NCI-H526 (cell line): Measurements from ENCODE around the gene TNRC18.
A peak's percentile ranks its signal among the peaks of the same experiment; 100 is the strongest.
"Not testable (repeated sequence)": the region's sequence is repeated elsewhere in the genome, so short reads cannot be mapped to it uniquely, and the experiment has no call there.

Source experiments
- DNase-seq, 2 experiments: peaks; one replicate each; lab custom pipeline; 2025; lab: John Stamatoyannopoulos, UW

Gene TNRC18

DNA sequence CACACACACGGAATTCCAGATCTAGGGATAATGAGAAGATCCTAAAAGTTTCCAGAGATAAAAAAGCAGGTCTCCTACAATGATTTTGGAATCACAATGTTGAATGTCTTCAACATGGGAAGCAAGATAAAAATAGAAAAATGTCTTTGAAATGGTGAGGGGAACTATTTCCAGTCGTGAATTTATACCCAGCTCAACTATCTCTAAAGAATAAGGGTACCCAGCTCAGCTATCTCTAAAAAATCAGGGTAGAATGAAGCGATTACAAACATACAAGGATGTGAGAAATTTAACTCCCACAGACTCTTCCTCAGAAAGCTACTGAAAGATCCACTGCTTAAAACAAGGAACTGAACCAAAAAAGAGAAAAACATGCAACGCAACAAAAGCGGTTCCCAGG lies 105.0 kb downstream of the TNRC18 start:
- not testable (repeated sequence) for DNase-seq

DNA sequence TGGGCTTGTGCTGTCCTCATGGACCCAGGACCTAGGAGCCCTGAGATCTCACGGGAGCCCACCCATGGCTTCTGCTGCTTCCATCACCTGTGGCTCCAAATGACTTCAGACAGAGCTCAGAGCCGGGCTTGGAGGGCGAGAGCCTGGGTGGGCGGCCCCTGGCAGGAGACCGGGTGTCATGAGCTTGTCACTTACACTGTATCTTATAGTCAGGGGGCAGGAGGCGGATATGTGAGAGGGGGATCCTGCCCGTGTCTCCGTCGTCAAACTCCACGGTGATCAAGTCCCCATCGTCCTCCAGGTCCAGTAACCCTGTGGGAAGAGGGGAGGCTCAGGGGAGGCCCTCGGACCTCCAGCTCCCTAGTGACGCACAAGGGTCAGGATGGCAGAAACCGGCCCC lies 107.9 kb downstream of the TNRC18 start:
- DNase-seq = no peak

DNA sequence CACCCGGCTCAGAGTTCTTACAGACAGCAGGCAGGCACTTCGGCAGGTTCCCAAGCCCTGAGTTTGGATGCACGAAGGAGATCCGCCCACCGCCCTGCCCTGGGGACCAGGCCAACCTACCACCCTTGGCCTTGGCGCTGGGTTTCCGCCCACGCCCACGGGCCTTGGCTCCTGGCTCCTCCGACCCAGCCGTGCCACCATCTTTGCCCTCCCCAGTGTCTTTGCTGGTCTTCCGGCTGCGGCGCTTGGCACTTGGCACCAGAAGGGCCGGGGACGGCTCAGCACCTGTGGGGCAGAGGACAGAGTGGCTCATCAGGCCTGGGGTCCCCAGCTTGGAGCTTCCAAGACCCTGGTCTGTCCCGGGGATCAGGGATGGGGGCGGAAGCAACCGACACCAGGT lies 108.8 kb downstream of the TNRC18 start:
- DNase-seq = no peak

DNA sequence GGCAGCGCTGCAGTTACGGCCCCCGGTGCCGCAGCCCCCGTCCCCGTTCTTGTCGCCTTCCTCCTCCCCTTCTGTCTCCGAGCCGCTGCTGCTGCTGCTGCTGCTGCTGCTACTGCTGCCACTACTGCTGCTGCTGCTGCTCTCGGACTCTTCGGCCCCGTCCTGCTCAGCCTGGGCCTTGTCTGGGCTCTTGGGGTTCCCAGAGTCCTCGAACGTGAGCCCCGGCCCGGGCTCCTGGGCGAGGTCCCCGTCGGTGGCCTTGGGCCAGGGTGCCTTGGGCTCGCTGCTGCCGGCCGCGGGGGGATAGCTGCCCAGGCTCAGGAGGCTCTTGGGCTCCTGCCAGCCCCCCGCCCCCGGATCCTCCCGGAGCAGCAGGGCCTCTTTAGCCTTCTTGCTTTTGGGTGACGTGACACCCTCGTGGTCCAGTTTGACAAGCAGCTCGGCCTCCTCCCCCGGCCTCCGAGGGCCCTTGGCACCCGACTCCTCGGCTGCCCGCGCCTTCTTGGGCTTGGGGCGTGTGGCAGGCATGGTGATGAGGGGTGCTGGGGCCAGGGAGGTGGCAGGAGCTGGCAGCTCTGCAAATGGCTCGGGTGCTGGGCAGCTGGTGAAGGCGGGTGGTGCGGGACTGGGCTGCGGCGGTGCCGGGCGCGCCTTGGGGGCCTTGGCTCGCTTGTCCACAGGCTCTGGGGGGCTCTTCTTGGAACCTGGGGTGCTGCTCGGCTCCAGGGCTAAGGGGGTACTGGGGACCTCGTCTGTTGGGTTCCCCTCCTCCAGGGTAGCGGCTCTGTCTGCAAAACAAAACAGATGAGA lies 110.4 kb downstream of the TNRC18 start:
- DNase-seq = not testable (repeated sequence)

DNA sequence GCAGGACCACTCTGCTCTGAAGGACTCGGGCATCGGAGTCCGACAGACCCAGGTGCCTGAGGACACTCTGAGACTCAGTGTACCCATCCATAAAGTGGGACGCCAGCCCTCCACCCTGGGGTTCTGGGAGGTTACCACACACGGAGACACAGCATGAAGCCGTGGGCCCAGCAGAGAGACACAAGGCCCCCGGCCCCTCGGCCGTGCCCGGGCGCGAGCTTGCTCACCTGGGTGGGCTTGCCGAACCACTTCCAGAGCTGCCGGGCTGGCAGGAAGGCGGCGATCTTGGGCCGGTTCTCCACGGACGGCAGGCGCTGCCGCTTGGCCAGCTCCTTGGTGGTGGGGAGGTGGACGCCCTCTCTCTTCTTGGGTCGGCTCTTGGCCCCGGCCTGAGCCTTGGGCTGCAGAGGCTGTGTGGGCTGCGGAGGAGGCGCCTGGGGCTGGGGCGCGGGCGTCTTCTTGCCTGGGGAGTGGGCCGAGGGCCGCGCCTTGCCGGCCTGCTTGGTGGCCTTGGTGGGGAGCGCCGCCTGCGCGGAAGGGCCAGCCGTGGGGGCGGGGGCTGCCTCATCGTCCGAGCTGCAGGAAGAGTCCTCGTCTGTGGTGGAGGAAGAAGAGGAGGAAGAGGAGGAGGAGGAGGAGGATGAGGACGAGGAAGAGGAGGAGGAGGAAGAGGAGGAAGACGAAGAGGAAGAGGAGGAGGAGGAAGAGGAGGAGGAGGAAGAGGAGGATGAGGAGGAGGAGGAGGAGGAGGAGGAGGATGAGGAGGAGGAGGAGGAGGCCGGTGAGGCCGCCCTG lies 111.2 kb downstream of the TNRC18 start:
- DNase-seq = not testable (repeated sequence)

DNA sequence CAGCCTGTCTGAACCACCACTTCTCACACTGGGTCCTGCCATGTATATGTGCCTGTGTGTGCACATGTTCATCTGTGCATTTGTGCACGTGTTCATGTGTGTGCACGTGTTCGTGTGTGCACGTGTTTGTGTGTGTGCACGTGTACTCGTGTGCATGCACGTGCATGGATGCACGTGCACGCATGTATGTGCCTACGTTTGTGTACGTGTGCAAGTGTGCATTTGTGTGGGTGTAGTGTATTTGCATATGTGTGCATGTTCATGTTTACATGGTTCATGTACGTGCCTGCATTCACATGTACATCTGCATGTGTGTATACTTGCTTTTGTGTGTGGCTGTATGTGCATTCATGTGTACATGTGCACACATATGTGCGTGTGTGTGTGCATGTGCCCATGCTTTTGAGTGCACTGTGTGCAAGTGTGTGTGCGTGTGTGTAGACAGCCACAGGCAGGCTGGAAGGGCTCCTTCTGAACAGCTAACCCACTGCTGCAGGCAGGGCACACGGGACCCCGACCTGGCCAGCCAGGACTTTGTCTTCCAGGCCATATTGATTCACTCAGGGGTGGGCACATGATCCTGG lies 112.7 kb downstream of the TNRC18 start:
- DNase-seq = no peak

DNA sequence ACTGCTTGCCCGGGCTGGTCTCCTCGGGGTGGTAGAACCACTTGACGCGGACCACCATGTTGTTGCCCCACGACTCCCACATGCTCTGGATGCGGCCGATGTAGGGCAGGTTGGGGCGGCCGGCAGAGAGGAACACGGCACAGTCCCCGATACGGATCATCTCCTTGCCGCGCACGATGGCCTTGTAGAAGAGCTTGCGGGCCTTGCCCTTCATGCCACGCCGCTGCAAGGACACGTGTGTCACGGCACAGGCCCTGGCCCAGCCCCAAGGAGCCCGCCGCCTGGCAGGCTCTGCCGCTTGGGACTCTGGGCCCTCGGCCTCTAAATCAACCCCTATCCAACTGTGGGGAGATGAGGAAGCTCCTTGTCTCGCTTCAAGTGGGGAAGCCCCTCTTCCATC lies 114.5 kb downstream of the TNRC18 start:
- DNase-seq = no peak

DNA sequence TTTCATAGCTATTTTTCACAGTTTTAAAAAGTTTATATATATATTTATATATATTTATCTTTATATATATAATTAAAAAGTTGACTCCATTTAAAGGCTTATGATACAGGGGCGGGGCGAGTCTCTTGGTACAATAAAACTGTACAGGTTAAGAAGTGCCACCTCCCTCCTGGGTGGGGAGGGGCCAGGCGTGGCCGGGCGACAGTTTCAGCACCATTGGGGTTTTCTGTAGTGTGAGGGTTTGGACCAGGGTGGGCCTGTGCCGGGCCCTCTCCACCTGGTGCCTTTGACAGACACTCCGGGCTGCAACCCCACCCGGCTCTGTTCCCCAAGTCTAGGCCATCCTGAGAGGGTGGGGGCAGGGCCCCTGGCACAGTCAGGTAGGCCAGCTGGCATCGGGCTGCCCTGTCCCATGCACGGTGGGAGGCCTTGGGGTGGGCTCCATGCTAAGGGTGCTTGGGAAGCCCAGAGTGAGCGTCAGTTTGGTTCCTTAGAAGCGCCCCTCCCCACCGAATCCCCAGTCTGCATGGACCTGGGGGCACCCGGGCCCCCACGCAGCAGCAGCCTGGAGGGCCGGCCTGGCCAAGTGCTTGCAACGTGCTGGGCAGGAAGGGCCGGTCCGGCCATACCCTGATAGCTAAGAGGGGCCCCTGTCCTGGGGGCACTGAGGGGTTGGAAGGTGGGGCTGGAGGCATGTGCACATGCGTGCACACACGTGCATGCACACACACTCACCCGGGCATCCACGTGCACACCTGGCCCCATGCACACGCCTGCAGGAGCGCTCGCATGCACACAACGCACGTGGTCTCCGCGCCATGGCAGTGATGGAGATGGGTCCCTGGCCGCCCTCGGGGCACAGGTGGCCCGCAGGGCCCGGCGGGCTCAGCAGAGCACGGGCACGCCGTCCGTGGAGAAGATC lies 116.2 kb downstream of the TNRC18 start:
- not testable (repeated sequence) for DNase-seq

DNA sequence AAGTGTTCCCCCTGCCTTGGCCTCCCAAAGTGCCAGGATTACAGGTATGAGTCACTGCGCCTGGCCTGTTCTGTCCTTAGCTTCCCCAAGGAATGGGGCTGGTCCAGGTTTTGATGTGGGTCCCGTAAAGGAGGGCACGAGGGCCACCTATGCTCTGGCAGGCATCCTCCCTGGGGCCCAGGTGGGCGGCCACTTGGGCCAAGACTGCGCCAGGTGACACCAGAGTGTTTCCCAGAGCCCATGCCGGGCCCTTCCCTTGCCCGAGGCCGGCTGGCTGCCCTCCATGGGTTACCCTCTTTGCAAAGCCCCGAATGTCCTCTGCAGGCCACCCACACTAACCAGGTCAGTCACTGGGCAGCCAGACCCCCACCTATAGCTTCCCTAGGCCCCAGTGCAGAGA lies 118.6 kb downstream of the TNRC18 start:
- not testable (repeated sequence) for DNase-seq

DNA sequence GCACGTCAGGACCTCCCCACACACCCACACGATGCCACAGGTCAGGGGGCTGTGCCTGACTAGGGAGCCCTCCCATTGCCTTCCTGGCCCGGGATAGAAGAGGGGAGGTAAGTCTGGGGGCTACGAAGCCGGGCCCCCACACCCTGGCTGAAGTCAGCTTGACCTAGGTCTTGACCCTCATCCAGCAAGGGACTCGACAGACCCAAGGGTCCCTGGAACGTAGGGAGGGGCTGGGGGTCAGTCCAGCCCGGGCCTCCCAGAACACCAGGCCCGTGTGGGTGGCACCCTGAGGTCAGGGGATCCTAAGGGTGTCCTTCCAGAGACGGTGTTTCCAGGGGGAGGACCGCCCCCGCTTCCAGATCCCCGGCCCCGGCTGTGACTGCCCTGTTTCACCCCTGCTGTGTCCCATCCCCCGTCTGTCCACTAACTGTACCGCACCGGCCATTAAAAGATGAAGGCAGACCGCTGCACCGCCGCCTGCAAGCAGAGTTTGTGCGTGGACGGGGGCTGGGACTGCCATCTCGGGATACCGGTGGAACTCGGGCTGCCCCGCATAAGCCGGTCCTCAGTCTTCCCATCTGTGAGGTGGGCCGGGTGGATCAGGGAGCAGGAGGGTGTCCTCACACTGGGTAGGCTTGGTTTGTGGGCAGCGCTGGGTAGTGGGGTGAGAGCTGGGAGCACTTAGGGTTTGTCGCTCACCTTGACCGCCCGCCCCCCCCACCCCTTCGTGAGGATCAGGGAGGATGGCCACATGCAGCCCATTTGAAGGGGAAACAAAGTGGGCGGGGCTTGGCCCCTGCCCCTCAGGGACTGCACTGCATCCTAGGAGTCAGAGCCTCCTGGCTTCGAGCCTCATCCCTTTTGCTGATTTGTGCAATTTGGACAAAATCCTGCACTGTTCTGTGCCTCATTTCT lies 119.8 kb downstream of the TNRC18 start:
- DNase-seq = no peak

DNA sequence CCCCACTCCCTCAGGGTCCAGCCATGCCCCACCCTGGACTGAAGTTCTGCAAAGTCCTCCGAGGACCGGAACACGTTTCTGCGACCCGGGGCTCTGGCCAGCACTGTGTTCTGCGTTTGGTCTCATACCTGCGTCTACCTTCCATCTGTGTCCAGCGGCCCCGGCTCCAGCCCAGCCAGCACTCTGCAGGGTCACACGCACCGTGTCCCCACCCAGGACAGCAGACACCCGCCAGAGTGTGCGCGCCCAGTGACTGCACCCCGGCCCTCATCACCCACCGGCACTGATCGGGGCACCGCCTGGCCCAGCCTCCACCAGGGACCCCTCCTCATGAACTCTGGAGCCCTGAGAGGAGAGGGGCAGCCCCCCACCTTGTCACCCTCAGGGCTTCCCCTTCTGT lies 120.6 kb downstream of the TNRC18 start:
- DNase-seq = no peak

DNA sequence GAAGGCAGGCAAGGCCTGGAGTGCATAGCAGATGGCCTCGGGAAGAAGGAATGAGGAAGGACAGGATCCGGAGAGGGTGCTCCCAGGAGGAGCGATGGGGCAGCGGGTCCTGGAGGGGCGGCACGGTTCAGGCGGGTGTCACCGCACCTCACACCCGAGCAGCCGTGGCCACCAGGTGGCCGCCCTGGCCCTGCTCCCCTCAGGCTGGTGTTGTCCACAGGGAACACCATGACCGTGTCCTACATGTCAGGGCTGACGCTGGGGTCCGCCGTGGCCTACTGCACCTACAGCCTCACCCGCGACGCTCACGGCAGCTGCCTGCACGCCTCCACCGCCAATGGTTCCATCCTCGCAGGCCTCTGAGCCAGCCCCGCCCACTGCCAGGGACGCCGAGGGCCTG lies 121.1 kb downstream of the TNRC18 start:
- DNase-seq = no peak

DNA sequence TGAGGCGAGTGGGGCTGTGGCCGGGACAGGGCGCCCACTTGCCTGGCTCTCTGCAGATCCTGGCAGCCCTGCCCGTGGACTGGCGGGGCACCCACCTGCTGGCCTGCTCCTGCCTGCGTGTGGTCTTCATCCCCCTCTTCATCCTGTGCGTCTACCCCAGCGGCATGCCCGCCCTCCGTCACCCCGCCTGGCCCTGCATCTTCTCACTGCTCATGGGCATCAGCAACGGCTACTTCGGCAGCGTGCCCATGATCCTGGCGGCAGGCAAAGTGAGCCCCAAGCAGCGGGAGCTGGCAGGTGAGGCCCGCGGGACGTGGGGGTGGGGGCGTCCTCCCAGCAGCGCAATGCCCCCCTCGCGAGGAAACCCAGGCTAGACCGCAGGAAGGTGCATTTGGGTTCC lies 123.3 kb downstream of the TNRC18 start:
- no peak for DNase-seq

DNA sequence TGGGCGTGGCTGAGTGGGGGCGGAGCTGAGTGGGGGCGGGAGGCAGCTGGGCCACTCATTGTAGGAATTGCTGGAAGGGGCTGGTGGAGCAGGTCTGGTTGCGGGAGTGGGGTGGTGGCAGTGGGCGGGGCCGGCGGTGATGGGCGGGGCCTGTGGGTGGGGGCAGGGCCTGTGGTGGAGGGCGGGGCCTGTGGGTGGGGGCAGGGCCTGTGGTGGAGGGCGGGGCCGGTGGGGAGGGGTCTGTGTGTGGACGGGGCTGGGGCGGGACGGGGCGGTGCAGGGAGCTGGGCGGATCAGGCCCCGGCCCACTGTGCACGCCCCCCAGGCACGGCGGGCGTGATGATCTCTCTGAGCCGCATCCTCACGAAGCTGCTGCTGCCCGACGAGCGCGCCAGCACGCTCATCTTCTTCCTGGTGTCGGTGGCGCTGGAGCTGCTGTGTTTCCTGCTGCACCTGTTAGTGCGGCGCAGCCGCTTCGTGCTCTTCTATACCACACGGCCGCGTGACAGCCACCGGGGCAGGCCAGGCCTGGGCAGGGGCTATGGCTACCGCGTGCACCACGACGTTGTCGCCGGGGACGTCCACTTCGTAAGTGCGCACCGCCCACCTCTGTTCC lies 126.9 kb downstream of the TNRC18 start:
- peak; percentile 23 to 87 for DNase-seq

DNA sequence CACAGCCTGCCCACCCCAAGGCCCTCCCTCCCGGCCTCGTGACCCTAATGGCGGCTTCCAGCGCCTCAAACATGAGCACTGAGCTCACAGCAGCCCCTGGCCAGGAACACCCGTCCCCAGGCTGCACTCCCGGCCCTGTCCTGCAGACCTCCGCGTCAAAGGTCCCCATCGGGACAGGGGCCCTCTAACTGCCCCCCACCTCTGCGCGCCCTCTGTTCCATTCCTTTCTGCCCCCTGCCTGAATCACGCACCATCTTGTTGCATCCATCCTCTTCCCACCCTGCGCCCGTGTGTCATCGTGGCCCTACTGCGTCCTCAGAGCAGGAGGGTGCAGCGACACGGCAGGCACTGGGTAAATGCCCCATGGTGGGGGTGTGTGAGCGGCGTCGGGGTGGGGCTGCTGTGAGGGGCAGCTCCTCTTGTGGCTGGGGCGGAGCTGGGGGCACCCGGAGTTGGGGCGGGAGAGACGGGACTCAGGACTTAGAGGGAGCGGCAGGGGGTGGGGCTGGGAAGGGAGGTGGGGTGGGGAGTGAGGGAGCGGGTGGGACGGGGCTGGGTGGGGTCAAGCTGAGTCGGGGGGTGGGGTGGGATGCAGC lies 127.5 kb downstream of the TNRC18 start:
- no peak for DNase-seq

DNA sequence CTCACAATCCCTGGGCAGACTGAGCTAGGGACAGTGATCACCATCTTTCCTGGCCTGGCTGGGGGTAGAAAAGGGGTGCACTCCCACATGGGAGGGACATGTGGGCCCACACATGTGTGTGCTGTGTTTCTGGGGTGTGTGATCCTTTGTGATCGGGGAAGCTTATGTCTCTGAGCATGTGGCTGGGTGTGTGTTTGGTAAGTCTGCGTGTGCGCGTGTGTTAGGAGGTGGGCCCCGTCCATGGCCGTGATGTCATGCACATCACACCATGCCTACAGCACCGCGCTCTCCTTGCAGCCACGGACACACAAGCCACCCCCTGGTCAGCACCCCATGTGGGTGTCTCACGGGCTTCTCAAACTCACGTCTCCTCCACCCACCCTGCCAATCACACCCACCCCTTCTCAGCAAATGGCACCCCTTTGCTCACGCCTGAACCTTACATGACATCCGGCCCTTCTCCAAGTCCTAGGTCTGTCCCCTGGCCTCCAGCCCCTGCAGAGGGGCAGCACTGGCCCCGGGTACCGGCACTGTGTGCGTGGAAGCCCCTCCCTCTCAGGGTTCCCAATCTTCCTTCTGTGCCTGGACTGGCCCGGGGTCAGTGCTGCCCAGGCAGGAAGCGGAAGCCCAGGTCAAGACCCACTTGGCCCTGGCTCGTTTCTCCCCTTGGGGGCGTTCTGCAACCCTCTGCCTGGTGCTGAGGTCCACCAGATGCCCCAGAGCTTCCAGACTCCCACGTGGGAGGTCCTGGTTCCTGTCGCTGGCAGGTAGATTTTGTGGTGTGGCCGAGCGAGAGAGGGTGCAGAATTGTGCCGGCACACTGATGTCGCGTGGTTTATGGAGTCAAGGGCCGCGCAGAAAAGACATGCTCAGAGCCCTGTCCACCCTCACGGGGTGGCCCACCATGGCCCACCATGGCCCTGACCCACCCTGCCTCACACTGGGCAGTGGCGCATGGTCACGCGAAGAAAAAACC lies 128.3 kb downstream of the TNRC18 start:
- no peak for DNase-seq

DNA sequence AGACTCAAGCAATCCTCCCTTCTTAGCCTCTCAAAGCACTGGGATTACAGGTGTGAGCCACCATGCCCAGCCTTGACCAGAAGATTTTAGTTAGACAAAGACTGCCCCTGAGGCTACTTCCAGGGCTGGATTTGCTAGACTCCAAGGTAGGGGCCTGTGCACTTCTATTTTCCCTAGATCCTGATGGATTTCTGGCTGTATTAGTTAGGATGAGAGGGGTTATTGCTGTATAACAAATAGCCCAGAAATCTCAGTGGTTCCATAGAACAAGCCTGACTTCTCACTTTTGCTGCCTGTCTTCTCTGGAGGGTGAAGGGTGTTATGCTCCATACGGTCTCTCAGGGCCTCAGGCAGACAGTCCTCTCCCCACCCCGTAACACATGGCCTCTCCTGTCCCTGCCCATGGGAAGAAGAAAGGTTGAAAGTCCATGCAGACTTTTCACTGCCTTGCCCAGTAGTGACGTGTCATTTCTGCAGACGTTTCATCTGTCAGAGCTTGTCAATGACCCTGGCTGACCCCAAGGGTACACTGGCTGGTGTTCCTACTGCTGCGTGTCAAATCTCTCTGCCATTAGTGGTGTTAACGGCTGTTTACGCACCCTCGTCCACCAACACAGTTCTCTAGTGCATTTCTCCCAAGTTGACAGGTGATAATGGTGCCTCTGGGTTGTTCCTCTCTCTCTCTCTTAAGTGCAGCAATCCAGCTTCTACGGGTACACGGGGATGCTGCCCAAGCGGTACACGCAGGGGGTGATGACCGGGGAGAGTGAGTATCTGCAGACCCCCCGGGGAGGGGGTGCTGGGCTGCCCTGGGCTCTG lies 129.3 kb downstream of the TNRC18 start:
- DNase-seq = no peak
